ENCODE results near the gene USP28.
"Not testable (repeated sequence)": the region's sequence is repeated elsewhere in the genome, so short reads cannot be mapped to it uniquely, and the experiment has no call there.

The USP28 gene

GRCh38 chr11:113888848-113889247 lies 13.5 kb upstream of the USP28 start:
- peaks cover 2% of the 10 kb centered on the region for H3K27me3 Mint-ChIP-seq (ENCODE audit: low read depth)
- H3K9me3 Mint-ChIP-seq = no peaks in the 10 kb centered on the region
- H3K27ac Mint-ChIP-seq = no peak overlapping the region
- H3K4me3 Mint-ChIP-seq = no peak overlapping the region
- H3K4me1 Mint-ChIP-seq (ENCODE audit: low read depth) = no peaks in the 10 kb centered on the region
- no peak for DNase-seq (ENCODE audit: low spot score)
- no peaks in the 10 kb centered on the region for H3K36me3 Mint-ChIP-seq (ENCODE audit: low read depth)

GRCh38 chr11:113885897-113886296 lies 10.5 kb upstream of the USP28 start:
- no peak for DNase-seq (ENCODE audit: low spot score)
- Mint-ChIP-seq H3K27ac (no peak overlapping the region), H3K36me3 (ENCODE audit: low read depth) (no peaks in the 10 kb centered on the region), H3K4me3 (no peak overlapping the region), H3K27me3 (ENCODE audit: low read depth) (peaks cover 2% of the 10 kb centered on the region), H3K4me1 (ENCODE audit: low read depth) (no peaks in the 10 kb centered on the region), H3K9me3 (no peaks in the 10 kb centered on the region)

- H3K9me3 Mint-ChIP-seq = no peaks in the 10 kb centered on the region
- no peaks in the 10 kb centered on the region for H3K36me3 Mint-ChIP-seq (ENCODE audit: low read depth)
- no peak overlapping the region for H3K27ac Mint-ChIP-seq
- no peak for DNase-seq (ENCODE audit: low spot score)
- no peak overlapping the region for H3K4me3 Mint-ChIP-seq
- no peaks in the 10 kb centered on the region for H3K4me1 Mint-ChIP-seq (ENCODE audit: low read depth)
- H3K27me3 Mint-ChIP-seq (ENCODE audit: low read depth) = peaks cover 2% of the 10 kb centered on the region
Observed at GRCh38 chr11:113884361-113884836, 9.0 kb upstream of the USP28 start.

- DNase-seq (ENCODE audit: low spot score) = no peak
- H3K27me3 Mint-ChIP-seq (ENCODE audit: low read depth) = peaks cover 2% of the 10 kb centered on the region
- peaks cover 8% of the 10 kb centered on the region for H3K4me1 Mint-ChIP-seq (ENCODE audit: low read depth)
- H3K36me3 Mint-ChIP-seq (ENCODE audit: low read depth) = no peaks in the 10 kb centered on the region
- H3K4me3 Mint-ChIP-seq = no peak overlapping the region
- no peaks in the 10 kb centered on the region for H3K9me3 Mint-ChIP-seq
- H3K27ac Mint-ChIP-seq = no peak overlapping the region
Observed at GRCh38 chr11:113881856-113882255, 6.5 kb upstream of the USP28 start.

GRCh38 chr11:113880971-113881370 lies 5.6 kb upstream of the USP28 start:
- Mint-ChIP-seq H3K27ac (no peak overlapping the region), H3K27me3 (ENCODE audit: low read depth) (no peaks in the 10 kb centered on the region), H3K9me3 (no peaks in the 10 kb centered on the region), H3K4me3 (no peak overlapping the region), H3K36me3 (ENCODE audit: low read depth) (no peaks in the 10 kb centered on the region), H3K4me1 (ENCODE audit: low read depth) (peaks cover 16% of the 10 kb centered on the region)
- DNase-seq (ENCODE audit: low spot score) = no peak

- H3K4me3 Mint-ChIP-seq; H3K9me3 Mint-ChIP-seq; H3K27ac Mint-ChIP-seq; DNase-seq (ENCODE audit: low spot score); H3K36me3 Mint-ChIP-seq (ENCODE audit: low read depth); H3K27me3 Mint-ChIP-seq (ENCODE audit: low read depth): not testable (repeated sequence)
- peaks cover 21% of the 10 kb centered on the region for H3K4me1 Mint-ChIP-seq (ENCODE audit: low read depth)
Observed at GRCh38 chr11:113879446-113879845, 4.1 kb upstream of the USP28 start.

GRCh38 chr11:113877670-113878055 lies 2.3 kb upstream of the USP28 start:
- H3K27me3 Mint-ChIP-seq (ENCODE audit: low read depth) = no peaks in the 10 kb centered on the region
- H3K36me3 Mint-ChIP-seq (ENCODE audit: low read depth) = peaks cover 7% of the 10 kb centered on the region
- H3K9me3 Mint-ChIP-seq = no peaks in the 10 kb centered on the region
- H3K4me3 Mint-ChIP-seq = no peak overlapping the region
- peak overlapping the region; percentile 55 for H3K27ac Mint-ChIP-seq
- no peak for DNase-seq (ENCODE audit: low spot score)
- H3K4me1 Mint-ChIP-seq (ENCODE audit: low read depth) = peaks cover 33% of the 10 kb centered on the region

- Mint-ChIP-seq H3K4me3 (peak overlapping the region; percentile 99), H3K4me1 (ENCODE audit: low read depth) (peaks cover 36% of the 10 kb centered on the region), H3K27me3 (ENCODE audit: low read depth) (no peaks in the 10 kb centered on the region), H3K27ac (peak overlapping the region; percentile 55), H3K36me3 (ENCODE audit: low read depth) (peaks cover 9% of the 10 kb centered on the region), H3K9me3 (no peaks in the 10 kb centered on the region)
- DNase-seq (ENCODE audit: low spot score) = no peak
Observed at GRCh38 chr11:113876798-113877669, 1.7 kb upstream of the USP28 start.

GRCh38 chr11:113876074-113876797 lies 864 bp upstream of the USP28 start:
- Mint-ChIP-seq H3K36me3 (ENCODE audit: low read depth) (peaks cover 9% of the 10 kb centered on the region), H3K27ac (peak overlapping the region; percentile 99), H3K9me3 (no peaks in the 10 kb centered on the region), H3K27me3 (ENCODE audit: low read depth) (no peaks in the 10 kb centered on the region), H3K4me3 (peak overlapping the region; percentile 99), H3K4me1 (ENCODE audit: low read depth) (peaks cover 39% of the 10 kb centered on the region)
- no peak for DNase-seq (ENCODE audit: low spot score)

GRCh38 chr11:113874581-113875233 lies 665 bp downstream of the USP28 start:
- Mint-ChIP-seq H3K36me3 (ENCODE audit: low read depth) (peaks cover 14% of the 10 kb centered on the region), H3K9me3 (no peaks in the 10 kb centered on the region), H3K27ac (peak overlapping the region; percentile 88), H3K4me1 (ENCODE audit: low read depth) (peaks cover 46% of the 10 kb centered on the region), H3K27me3 (ENCODE audit: low read depth) (no peaks in the 10 kb centered on the region), H3K4me3 (peak overlapping the region; percentile 90)
- DNase-seq (ENCODE audit: low spot score) = no peak

GRCh38 chr11:113874096-113874495 lies 1.3 kb downstream of the USP28 start:
- Mint-ChIP-seq H3K27ac (peak overlapping the region; percentile 88), H3K9me3 (no peaks in the 10 kb centered on the region), H3K4me1 (ENCODE audit: low read depth) (peaks cover 46% of the 10 kb centered on the region), H3K36me3 (ENCODE audit: low read depth) (peaks cover 14% of the 10 kb centered on the region), H3K4me3 (peak overlapping the region; percentile 90), H3K27me3 (ENCODE audit: low read depth) (no peaks in the 10 kb centered on the region)
- DNase-seq (ENCODE audit: low spot score) = no peak

- Mint-ChIP-seq H3K4me3 (peak overlapping the region; percentile 90), H3K36me3 (ENCODE audit: low read depth) (peaks cover 14% of the 10 kb centered on the region), H3K4me1 (ENCODE audit: low read depth) (peaks cover 50% of the 10 kb centered on the region), H3K27me3 (ENCODE audit: low read depth) (no peaks in the 10 kb centered on the region), H3K9me3 (no peaks in the 10 kb centered on the region), H3K27ac (no peak overlapping the region)
- no peak for DNase-seq (ENCODE audit: low spot score)
Observed at GRCh38 chr11:113873236-113873626, 2.1 kb downstream of the USP28 start.

- H3K4me1 Mint-ChIP-seq (ENCODE audit: low read depth) = peaks cover 44% of the 10 kb centered on the region
- DNase-seq (ENCODE audit: low spot score) = no peak
- no peak overlapping the region for H3K27ac Mint-ChIP-seq
Observed at GRCh38 chr11:113871336-113871735, 4.0 kb downstream of the USP28 start.

More at GRCh38 chr11:113871336-113871735, 4.0 kb downstream of the USP28 start:
- Mint-ChIP-seq H3K36me3 (ENCODE audit: low read depth) (peaks cover 27% of the 10 kb centered on the region), H3K4me3 (no peak overlapping the region), H3K27me3 (ENCODE audit: low read depth) (no peaks in the 10 kb centered on the region), H3K9me3 (no peaks in the 10 kb centered on the region)
